Skeletal muscle satellite cell (primary cell): ENCODE data around the gene TMEM14C.
"Not testable (repeated sequence)": the region's sequence is repeated elsewhere in the genome, so short reads cannot be mapped to it uniquely, and the experiment has no call there.

Experiments
- H3K27me3 ChIP-seq: 2 replicates; pipeline ENCODE4 v1.7.0; 2013; ENCODE audit warnings: low read length; ENCODE audit not compliant: control insufficient read depth, insufficient read depth
- H3K36me3 ChIP-seq: 2 replicates; pipeline ENCODE4 v1.7.0; 2013; ENCODE audit warnings: mild to moderate bottlenecking, control low read depth, low read length; ENCODE audit not compliant: insufficient read depth
- H3K4me1 ChIP-seq: 2 replicates; pipeline ENCODE4 v1.7.0; 2013; ENCODE audit warnings: low read length; ENCODE audit not compliant: control insufficient read depth, insufficient read depth
- H3K4me2 ChIP-seq: 2 replicates; pipeline ENCODE4 v1.7.0; 2013; ENCODE audit warnings: mild to moderate bottlenecking, low read length
- H3K4me3 ChIP-seq: 2 replicates; pipeline ENCODE4 v1.7.0; 2013; ENCODE audit warnings: low read length
- H3K9ac ChIP-seq: 2 replicates; pipeline ENCODE4 v1.7.0; 2013; ENCODE audit warnings: mild to moderate bottlenecking, low read depth, low read length, moderate library complexity
- H3K9me3 ChIP-seq: replicated peaks from 2 replicates; pipeline ENCODE4 v1.7.0; 2013; ENCODE audit warnings: mild to moderate bottlenecking, control low read depth, low read length

The TMEM14C gene

DNA sequence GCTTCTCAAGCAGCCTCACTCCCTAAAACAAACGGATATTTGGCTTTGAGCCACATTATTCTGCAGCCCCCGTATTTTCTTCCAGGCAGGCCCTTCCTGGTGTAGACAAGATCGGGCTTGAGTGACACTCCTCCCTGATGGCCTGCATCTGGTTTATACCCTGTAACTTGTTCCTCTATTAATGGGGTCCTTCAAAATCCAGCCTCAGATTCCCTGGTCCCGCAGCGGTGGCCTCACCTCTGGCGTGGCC, 375 bp upstream of the TMEM14C start:
- peaks cover 15% of the 10 kb centered on the region for H3K36me3 ChIP-seq
- H3K4me2 ChIP-seq = peak overlapping the region; percentile 96
- peaks cover 4% of the 10 kb centered on the region for H3K9me3 ChIP-seq
- peak overlapping the region; percentile 97 for H3K9ac ChIP-seq
- H3K27me3 ChIP-seq = no peaks in the 10 kb centered on the region
- H3K4me1 ChIP-seq = peaks cover 18% of the 10 kb centered on the region
- H3K4me3 ChIP-seq = peak overlapping the region; percentile 84

DNA sequence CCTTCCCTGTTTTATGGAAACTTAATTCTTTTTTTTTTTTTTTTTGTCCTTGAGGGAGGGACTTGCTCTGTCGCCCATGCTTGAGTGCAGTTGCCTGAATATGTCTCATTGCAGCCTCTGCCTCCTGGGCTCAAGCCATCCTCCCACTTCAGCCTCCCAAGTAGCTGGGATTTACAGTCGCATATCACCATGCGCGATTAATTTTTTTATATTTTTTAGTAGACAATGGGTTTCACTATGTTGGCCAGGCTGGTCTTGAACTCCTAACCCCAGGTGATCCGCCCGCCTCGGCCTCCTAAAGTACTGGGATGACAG, 654 bp downstream of the TMEM14C start:
- H3K4me3 ChIP-seq = peak overlapping the region; percentile 84
- no peaks in the 10 kb centered on the region for H3K27me3 ChIP-seq
- H3K4me2 ChIP-seq = peak overlapping the region; percentile 96
- peaks cover 19% of the 10 kb centered on the region for H3K36me3 ChIP-seq
- peak overlapping the region; percentile 97 for H3K9ac ChIP-seq
- H3K9me3 ChIP-seq = peaks cover 4% of the 10 kb centered on the region
- H3K4me1 ChIP-seq = peaks cover 18% of the 10 kb centered on the region

DNA sequence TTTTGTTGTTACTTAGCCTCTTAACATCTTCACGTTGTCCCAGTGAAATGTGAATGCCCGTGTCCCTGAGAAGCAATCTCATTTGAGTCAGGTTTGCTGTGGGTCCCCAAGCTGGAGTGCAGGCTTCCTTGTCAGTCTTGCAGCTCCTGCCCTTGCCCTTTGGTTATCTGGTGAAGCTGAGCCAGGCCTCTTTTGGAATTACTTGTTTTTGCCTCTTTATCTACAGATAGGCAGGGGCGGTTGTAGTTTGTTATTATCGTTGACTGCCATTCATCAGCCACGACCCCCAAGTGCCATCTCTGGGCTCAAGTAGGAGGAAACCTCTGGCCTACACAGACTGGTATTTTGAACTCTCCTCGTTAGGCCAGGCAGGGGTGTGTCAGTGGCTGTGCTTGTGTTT, 2.2 kb downstream of the TMEM14C start:
- peaks cover 23% of the 10 kb centered on the region for H3K36me3 ChIP-seq
- no peaks in the 10 kb centered on the region for H3K9me3 ChIP-seq
- H3K4me1 ChIP-seq = peaks cover 18% of the 10 kb centered on the region
- no peak overlapping the region for H3K4me3 ChIP-seq
- H3K9ac ChIP-seq = no peak overlapping the region
- no peaks in the 10 kb centered on the region for H3K27me3 ChIP-seq
- peak overlapping the region; percentile 96 for H3K4me2 ChIP-seq

DNA sequence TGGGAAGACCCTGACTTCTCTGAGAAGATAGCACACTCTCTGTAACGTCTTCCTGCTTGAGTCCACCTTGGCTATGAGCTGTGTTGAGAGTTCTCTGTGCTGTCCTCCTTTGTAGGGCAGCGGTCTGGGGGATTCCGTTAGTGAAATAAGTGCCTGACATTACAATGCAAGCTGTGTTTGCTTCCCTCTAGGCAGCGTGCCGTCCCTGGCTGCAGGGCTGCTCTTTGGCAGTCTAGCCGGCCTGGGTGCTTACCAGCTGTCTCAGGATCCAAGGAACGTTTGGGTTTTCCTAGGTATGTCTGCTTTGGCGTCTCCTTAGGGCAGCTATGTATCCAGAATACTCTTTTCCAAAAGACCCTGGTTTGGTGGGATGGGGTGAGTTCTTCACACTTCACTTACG, 2.8 kb downstream of the TMEM14C start:
- Histone ChIP-seq H3K36me3 (peaks cover 30% of the 10 kb centered on the region), H3K4me2 (no peak overlapping the region), H3K27me3 (no peaks in the 10 kb centered on the region), H3K4me3 (no peak overlapping the region), H3K4me1 (peaks cover 18% of the 10 kb centered on the region), H3K9me3 (no peaks in the 10 kb centered on the region), H3K9ac (no peak overlapping the region)

DNA sequence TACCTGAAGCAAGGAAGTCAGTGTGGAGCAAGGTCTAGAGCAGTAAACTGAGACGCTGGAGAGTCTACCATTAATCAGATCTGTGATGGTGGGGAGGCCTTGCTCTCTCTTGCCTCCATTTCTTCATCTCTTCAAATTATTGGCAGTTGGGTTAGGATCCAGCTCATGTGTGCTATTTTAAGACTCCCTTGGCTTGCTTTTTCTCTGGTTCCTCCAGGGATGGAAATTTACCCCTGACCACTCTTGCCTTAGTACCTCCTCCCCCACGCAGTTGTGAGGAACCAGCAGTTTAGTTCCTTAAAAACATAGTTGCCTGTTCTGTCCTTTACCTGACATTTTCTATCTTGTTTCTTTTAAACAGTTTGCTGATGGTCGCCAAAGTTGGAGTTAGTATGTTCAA, 7.4 kb downstream of the TMEM14C start:
- H3K9ac ChIP-seq = no peak overlapping the region
- no peak overlapping the region for H3K4me2 ChIP-seq
- H3K36me3 ChIP-seq = peaks cover 42% of the 10 kb centered on the region
- H3K9me3 ChIP-seq = no peaks in the 10 kb centered on the region
- peaks cover 9% of the 10 kb centered on the region for H3K4me1 ChIP-seq
- H3K4me3 ChIP-seq = no peak overlapping the region
- H3K27me3 ChIP-seq = no peaks in the 10 kb centered on the region

DNA sequence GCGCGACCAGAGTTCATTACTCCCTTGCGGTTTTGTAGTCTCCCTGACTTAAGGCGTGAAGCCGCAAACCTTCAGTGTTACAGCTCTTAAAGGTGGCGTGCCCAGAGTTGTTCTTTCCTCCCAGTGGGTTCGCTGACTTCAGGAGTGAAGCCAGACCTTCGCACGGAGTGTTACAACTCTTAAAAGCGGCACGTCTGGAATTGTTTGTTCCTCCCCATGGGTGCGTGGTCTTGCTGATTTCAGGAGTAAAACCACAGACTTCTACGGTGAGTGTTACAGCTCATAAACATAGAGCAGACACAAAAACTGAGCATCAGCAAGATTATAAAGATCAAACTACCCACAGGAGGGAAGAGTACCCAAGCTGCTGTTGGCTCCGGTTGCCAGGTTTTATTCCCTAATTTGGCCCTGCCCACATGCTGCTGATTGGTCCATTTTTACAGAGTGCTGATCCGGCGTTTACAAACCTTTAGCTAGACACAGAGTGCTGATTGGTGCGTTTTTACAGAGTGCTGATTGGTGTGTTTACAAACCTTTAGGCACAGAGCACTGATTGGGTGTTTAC, 10.4 kb downstream of the TMEM14C start:
- no peaks in the 10 kb centered on the region for H3K27me3 ChIP-seq
- H3K4me1 ChIP-seq = peaks cover 12% of the 10 kb centered on the region
- no peak overlapping the region for H3K9ac ChIP-seq
- H3K9me3 ChIP-seq = no peaks in the 10 kb centered on the region
- H3K4me2 ChIP-seq = no peak overlapping the region
- H3K36me3 ChIP-seq = peaks cover 31% of the 10 kb centered on the region
- H3K4me3 ChIP-seq = no peak overlapping the region

DNA sequence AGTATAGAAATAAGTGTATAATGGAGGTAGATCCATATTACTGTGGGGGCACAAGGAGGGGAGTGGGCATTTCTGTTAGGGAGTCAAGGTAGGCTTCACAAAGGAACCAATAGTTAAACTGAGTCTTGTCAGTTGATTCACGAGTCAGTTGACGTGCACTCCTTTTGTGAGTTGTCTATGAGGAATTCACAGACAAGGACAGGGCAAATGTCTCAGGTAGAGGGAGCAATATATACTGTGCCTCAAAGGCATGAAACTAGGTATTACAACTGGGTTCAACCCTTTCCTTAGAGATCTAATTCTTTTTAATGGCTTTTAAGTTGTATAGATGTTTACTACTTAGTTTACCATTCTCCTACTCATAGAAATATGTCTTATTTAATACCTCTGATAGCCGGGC, 11.0 kb downstream of the TMEM14C start:
- Histone ChIP-seq H3K36me3 (peaks cover 31% of the 10 kb centered on the region), H3K9me3 (no peaks in the 10 kb centered on the region), H3K9ac (no peak overlapping the region)

DNA sequence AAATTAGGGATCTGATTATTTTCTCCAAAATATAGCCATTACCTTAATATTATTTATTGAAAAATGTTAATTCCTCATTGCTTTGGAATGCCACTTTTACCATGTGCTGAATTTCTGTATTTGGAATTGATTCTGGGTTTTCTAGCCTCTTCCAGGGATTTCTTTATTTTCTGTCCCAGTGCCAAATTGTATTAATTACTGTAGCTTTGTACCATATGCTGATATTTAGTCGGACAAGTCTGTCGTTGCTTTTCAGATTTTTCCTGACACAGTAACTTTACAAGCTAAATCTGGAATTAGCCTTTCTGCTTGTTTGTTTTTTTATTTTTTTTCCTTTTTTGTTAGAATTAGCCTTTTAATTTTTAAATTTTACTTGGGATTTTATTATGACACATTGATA, 13.9 kb downstream of the TMEM14C start:
- Histone ChIP-seq H3K36me3 (peaks cover 19% of the 10 kb centered on the region), H3K4me1 (peaks cover 12% of the 10 kb centered on the region), H3K27me3 (no peaks in the 10 kb centered on the region), H3K4me2 (no peak overlapping the region), H3K9me3 (no peaks in the 10 kb centered on the region), H3K4me3 (no peak overlapping the region), H3K9ac (no peak overlapping the region)

More for the DNA sequence above, 11.0 kb downstream of the TMEM14C start:
- no peaks in the 10 kb centered on the region for H3K27me3 ChIP-seq
- H3K4me2 ChIP-seq = no peak overlapping the region
- H3K4me1 ChIP-seq = peaks cover 12% of the 10 kb centered on the region
- H3K4me3 ChIP-seq = no peak overlapping the region

DNA sequence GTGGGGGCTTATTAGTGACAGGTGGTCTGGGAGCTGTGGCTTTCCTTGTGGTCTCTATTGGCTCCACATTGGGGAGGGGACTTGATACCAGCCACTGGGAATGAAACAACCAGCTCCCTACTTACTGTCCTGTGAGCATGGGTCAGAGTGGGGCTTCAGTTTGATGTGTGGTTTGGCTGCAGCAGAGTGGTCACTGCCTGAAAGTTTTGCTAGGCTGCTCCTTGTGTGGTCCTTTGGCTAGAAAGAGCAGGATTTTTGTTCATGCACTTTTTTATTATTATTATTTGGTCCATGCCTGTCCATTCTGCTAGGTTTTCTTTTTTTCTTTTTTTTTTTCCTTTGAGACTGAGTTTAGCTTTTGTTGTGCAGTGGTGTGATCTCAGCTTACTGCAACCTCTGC, 17.2 kb downstream of the TMEM14C start:
- H3K9me3 ChIP-seq = no peaks in the 10 kb centered on the region
- no peak overlapping the region for H3K9ac ChIP-seq
- H3K27me3 ChIP-seq = no peaks in the 10 kb centered on the region
- H3K4me3 ChIP-seq = no peak overlapping the region
- peaks cover 2% of the 10 kb centered on the region for H3K36me3 ChIP-seq
- H3K4me1 ChIP-seq = peaks cover 5% of the 10 kb centered on the region
- H3K4me2 ChIP-seq = no peak overlapping the region

DNA sequence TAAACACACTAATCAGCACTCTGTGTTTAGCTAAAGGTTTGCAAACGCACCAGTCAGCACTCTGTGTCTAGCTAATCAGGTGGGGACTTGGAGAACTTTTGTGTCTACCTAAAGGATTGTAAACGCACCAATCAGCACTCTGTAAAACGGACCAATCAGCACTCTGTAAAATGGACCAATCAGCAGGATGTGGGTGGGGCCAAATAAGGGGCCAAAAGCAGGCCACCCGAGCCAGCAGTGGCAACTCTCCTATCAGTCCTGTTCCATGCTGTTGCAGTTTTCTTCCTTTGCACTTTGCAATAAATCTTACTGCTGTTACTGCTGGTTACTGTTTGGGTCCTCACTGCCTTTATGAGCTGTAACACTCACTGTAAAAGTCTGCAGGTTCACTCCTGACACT, 18.8 kb downstream of the TMEM14C start:
- H3K36me3 ChIP-seq, H3K4me2 ChIP-seq, H3K9me3 ChIP-seq, H3K4me3 ChIP-seq, H3K4me1 ChIP-seq, H3K9ac ChIP-seq, H3K27me3 ChIP-seq: not testable (repeated sequence)

DNA sequence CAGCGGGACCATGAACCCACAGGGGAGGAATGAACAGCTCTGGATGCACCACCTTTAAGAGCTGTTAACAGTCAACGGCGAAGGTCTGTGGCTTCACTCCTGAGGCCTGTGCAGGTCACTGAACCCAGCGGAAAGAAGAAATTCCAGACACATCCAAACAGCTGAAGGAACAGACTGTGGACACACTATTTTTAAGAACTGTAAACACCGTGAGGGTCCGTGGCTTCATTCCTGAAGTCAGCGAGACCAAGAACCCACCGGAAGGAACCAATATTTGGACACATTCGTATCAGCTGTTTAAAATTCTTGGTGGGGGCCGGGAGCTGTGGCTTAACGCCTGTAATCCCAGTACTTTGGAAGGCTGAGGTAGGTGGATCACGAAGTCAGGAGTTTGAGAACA, 19.4 kb downstream of the TMEM14C start:
- Histone ChIP-seq H3K9me3 (no peaks in the 10 kb centered on the region), H3K4me1 (peaks cover 7% of the 10 kb centered on the region), H3K27me3 (no peaks in the 10 kb centered on the region), H3K4me2 (no peak overlapping the region), H3K36me3 (peaks cover 2% of the 10 kb centered on the region), H3K9ac (no peak overlapping the region), H3K4me3 (no peak overlapping the region)

DNA sequence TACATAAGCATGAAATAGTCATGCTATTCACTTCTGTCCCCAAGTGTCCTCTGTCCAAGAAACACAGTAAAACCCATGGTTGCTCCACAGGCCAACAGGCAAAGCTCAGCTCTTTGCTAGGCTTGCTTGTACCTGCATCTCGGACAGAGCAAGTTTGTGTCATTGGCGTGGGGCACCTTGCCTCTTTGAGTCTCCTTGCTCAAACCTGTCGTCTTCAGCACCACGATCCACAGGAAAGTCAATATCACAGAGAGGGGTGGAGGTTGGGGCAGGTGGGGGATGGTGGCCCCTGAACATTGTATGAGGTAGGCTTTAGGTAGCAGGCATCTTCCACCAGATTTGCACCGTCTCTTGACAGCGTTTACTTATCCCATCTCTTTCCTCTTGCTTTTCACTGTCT, 20.6 kb downstream of the TMEM14C start:
- no peaks in the 10 kb centered on the region for H3K9me3 ChIP-seq
- H3K4me2 ChIP-seq = no peak overlapping the region
- H3K4me1 ChIP-seq = peaks cover 10% of the 10 kb centered on the region
- H3K36me3 ChIP-seq = peaks cover 2% of the 10 kb centered on the region
- H3K9ac ChIP-seq = no peak overlapping the region
- no peaks in the 10 kb centered on the region for H3K27me3 ChIP-seq
- H3K4me3 ChIP-seq = no peak overlapping the region
